ENCODE results near the gene COL9A1.

GRCh38 chr6:70253923-70254322, 49.0 kb downstream of the COL9A1 start:
- TF ChIP-seq POLR2A (IDR thresholded peaks at IDR 0.05; ENCODE audit: low read depth) = no peak
- TF ChIP-seq, protein P1, sequence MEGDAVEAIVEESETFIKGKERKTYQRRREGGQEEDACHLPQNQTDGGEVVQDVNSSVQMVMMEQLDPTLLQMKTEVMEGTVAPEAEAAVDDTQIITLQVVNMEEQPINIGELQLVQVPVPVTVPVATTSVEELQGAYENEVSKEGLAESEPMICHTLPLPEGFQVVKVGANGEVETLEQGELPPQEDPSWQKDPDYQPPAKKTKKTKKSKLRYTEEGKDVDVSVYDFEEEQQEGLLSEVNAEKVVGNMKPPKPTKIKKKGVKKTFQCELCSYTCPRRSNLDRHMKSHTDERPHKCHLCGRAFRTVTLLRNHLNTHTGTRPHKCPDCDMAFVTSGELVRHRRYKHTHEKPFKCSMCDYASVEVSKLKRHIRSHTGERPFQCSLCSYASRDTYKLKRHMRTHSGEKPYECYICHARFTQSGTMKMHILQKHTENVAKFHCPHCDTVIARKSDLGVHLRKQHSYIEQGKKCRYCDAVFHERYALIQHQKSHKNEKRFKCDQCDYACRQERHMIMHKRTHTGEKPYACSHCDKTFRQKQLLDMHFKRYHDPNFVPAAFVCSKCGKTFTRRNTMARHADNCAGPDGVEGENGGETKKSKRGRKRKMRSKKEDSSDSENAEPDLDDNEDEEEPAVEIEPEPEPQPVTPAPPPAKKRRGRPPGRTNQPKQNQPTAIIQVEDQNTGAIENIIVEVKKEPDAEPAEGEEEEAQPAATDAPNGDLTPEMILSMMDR (IDR thresholded peaks at IDR 0.05) = no peak
